IPS DF 4.7 (cell line): ENCODE results near the gene MRO.
"Not testable (repeated sequence)": the region's sequence is repeated elsewhere in the genome, so short reads cannot be mapped to it uniquely, and the experiment has no call there.

Experiments
- DNase-seq: peaks from one replicate; pipeline ENCODE4 v3.0.0-alpha.2; 2013; ENCODE audit warnings: low spot score; ENCODE audit errors: extremely low read depth

Gene MRO

GRCh38 chr18:50792885-50793284 lies 26.9 kb downstream of the MRO start:
- no peak for DNase-seq

DNA sequence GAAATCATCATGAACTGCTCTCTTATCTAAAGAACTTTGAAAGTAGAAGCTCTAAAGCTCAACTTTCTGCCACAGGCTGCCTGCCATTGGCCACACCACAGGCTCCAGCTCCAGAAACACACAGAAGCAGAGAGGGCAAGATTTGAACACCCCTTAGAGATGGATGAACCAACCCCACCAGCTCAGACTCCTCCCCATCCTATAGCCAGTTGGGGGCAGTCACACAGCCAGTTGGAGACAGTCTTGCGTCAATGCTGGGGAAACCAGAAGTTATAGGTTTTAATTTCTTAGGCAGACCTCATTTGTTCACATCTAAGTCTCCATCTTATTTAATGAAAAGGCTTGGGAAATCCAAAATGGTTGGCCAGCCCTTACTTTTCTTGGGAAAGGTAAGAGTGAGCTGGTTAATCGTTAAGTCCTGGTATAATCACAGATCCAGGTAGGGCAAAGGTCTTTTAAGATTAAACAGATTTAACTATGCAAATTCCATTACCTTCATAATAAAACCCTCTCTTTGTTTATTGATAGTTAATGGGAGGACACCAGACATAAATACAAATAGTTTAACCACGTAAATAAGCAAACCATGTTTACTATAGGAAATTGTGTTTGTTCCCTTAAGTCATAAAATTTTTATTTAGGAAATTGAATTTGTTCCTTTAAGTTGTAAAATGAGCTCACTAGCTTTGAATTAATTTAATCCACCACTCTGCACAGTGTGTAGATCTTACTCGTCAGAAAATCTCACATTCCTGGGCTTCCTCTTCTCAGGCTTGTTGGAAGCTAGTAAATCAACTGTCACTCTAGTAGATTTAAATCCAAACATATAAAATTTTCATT lies 28.0 kb downstream of the MRO start:
- no peak for DNase-seq

DNA sequence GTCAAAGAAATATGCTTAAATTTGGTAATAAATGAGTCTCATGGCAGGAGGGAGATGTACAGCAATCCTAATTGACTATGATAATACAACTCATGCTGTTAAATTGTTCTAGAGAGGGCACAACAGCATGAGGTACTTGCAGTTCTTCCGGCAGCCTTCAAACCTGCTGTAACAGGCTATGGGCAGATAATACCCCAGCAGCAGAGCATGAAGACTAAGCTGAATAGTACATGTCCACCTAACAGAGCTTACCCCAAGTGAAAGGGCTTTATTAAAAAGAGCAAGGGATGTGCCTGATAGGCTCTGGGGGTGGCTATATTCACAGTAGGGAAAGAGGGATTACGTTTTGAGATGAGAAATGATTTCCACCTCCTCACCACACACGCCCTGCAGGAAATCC lies 28.9 kb downstream of the MRO start:
- DNase-seq: no peak

DNA sequence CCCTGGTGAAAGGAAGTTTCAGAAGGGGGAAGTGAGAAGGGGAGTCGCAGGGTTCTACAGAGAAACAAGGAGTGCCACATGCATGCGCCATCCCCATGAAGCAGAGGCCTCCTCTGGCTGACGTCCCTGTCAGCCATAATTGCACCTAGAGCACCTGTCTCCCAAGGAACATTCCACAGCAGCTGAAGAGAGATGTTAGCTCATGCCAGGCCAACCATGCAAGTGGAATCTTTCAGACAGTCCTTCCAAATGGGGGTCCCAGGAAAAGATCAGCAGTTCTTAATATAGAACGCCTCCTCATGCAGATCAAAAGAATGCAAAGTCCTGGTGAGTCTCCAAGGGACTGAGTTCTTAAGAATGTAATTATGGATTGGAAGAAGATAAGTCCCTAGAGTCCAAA lies 29.6 kb downstream of the MRO start:
- no peak for DNase-seq

- DNase-seq: no peak
These were observed 31.5 kb downstream of the MRO start for GRCh38 chr18:50788284-50788683.

- no peak for DNase-seq
These were observed 33.0 kb downstream of the MRO start for GRCh38 chr18:50786864-50787263.

- no peak for DNase-seq
These were observed 36.3 kb downstream of the MRO start for GRCh38 chr18:50783553-50783952.

GRCh38 chr18:50779021-50779420 lies 40.8 kb downstream of the MRO start:
- DNase-seq: not testable (repeated sequence)

- no peak for DNase-seq
These were observed 43.4 kb downstream of the MRO start for GRCh38 chr18:50776383-50776782.

- DNase-seq: no peak
These were observed 44.1 kb downstream of the MRO start for GRCh38 chr18:50775726-50776125.

- DNase-seq: no peak
These were observed 44.6 kb downstream of the MRO start for GRCh38 chr18:50775207-50775606.

DNA sequence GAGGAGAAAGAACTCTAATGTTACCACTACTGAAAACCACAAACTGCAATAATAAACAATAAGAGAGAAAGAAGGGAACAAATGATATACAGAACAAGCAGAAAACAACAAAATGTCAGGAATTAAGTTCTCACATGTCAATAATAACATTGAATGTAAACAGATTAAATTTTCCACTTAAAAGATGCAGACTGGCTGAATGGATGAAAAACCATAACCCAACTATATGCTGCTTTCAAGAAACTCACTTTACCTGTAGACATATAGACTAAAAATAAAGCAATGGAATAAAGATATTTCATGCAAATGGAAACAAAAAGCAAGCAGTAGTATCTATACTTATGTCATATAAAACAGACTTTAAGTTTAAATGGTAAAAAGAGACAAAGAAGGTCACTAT lies 50.4 kb downstream of the MRO start:
- DNase-seq: no peak

- no peak for DNase-seq
These were observed 62.5 kb downstream of the MRO start for GRCh38 chr18:50757358-50757757.

DNA sequence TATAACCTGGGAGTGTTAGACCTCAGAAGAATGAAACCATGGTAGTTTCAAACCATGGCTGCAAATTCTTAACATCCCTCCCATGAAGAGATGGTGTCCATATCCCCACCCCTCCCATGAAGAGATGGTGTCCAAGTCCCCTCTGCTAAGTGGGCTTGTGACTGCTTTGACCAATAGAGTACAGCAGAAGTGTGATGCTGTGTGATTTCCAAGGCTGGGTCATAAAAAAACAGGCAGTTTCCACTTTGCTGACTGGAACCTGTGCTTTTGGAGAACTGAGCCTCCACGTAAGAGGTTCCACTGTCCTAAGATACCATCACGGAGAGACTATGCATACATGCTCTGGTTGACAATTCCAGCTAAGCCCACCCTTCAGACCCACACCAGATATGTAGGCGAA lies 65.5 kb downstream of the MRO start:
- DNase-seq: no peak

DNA sequence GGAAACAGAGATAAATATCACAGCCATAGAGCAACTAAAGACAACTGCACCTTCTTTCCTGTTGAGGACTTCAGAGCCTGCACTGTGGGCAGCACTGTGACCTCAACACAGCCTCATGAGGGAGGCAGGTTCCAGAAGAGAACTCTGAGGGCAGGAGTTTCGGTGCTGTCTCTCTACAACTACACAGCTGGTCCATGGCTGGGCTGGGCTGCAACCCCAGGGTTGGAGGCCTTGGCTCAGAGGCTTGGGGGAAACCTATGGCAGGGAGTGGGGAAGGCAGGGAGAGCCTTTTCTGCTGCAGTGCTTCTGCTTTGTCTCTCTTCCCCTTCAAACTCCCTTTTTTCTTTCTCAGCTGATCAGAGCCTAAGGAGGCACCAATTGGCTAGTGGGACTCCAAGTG lies 66.5 kb downstream of the MRO start:
- DNase-seq: no peak

DNA sequence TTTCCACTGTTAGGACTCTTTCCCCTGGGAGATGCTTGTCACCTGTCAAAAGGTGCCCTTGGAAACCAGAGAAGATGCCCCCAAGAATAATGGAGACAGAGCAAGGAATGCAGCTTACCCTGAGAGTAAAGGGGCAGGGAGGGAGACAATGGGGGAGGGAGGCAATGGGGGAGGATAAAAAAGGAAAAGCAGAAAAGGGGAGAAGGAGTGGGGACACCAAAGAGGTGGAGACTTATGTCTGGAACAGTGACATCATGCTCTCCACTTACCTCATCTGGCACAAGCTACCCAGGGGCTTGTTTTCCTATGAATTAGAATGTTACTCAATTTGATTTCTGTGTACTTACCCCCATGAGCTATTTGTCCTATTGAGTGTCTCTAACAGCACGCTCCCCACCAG lies 67.9 kb downstream of the MRO start:
- no peak for DNase-seq

- DNase-seq: no peak
These were observed 68.3 kb downstream of the MRO start for GRCh38 chr18:50751490-50751889.

DNA sequence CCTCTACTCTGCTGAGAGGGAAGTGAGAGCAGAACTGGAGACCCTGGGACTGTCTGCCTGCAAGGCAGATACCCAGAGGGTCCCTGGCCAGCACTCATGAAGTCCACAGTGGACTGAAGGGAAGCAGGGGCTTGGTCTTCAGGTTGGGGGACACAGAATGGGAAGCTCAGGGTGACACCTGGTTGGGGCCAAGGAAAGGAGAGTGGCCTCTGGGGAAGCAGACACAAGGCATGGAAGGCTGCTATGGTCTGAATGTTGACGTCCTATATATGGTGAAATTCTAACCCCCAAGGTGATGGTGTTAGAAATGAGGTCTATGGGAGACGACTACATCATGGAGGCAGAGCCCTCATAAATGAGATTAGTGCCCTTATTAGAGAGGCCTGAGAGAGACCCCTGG lies 69.3 kb downstream of the MRO start:
- no peak for DNase-seq

- DNase-seq: no peak
These were observed 69.9 kb downstream of the MRO start for GRCh38 chr18:50749945-50750344.

DNA sequence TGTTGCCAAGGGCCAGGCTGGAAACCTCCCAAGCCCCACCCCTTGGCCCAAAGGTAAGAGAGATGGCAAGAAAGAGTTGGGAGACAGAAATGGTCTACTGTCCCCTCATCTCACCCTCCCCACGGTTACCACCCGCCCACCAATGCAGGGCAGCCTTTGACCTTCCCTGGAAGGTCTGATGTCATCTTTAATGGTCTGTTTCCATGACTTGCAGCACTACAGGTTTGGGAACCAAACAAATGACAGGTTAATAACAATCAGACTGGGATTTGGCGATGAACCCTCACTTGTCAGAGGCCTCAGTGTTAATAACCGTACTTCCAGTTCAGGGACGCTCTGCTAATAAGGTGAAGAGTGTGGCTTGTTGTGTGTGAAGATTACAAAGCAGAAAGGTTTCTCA lies 70.4 kb downstream of the MRO start:
- no peak for DNase-seq

DNA sequence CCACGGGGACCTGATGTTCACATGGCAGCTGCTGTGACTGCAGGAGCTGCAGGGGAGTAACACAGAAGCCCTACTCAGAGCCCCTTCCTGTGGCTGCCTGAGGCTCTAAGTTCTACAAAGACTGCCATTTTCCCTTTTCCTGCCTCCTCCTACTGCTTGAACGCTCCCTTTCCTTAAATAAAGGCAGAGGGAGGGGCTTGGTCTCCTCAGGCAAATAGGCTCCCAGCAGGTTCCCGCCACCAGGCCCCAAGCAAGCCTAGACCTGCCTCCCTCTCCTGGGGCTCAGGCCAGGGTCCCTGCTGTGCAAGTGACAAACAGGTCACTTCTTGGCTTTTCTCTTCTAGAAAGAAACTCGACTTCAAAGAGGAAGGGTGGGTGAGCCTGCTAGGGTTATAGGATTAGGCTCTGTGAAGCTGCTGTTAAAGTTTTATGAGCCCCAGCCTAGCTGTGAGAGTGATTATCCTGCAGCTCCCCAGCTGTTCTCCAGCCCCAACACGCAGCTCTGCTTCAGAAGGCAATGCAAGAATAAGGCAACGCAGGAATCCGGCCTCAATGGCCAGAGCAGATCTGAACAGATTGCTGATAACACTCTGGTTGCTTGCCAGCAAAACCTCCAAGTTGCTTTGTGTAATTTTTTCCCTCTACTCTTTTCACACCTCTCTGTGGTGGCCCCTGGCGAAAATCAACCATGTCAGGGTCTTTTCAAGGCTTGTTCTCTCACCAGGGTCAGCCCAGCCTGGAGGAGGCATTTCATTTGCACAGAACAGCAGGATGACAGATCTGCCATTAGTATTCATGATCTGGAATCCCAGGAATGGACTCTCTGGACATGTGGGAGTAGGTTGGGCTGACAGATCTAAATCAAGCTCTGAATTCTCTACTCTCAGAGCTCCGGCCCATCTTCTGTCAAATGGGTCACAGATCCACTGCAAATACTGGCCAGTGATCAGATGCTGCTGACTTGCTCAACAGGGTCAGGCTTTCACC lies 71.3 kb downstream of the MRO start:
- no peak for DNase-seq

- no peak for DNase-seq
These were observed 72.0 kb downstream of the MRO start for GRCh38 chr18:50747849-50748242.
